Endothelial cell of umbilical vein (primary cell): ENCODE data around the gene KCNJ6. TPM values are rescaled to one million over a fixed set of nuclear protein-coding genes. Genes with fewer than 3 reads are reported as not detected.

Experiments
- BruUV-seq: library from RNA; stranded (reverse); fragments of 400-500 nt; replicated peaks from 2 replicates; lab custom pipeline; 2021; lab: Mats Ljungman, UMichigan
- CTCF ChIA-PET: fragments of 300-600, 350-600 bp; sonication (Branson Sonifier 250); formaldehyde crosslinking; loops from one replicate; lab custom pipeline; 2021; ENCODE audit warnings: antibody characterized with exemption, inconsistent platforms; lab: Charles Lee
- POLR2A ChIA-PET: fragments of 300-600, 350-600 bp; sonication (Branson Sonifier 250); formaldehyde crosslinking; loops from one replicate; lab custom pipeline; 2021; ENCODE audit warnings: antibody characterized with exemption, inconsistent platforms; lab: Charles Lee
- DNase-seq: peaks from one replicate; pipeline ENCODE4 v3.0.0-alpha.2; 2011; ENCODE audit warnings: low read depth, low spot score
- FAIRE-seq: peaks from 2 replicates; lab custom pipeline; 2011; peaks lifted over from hg19 to GRCh38; lab: Jason Lieb, UNC
- H2AFZ ChIP-seq: 2 replicates; pipeline ENCODE4 v1.6.0; 2012; ENCODE audit warnings: low read depth, low read length, control low read depth, inconsistent platforms
- H3K27ac ChIP-seq: 2 replicates; pipeline ENCODE4 v1.5.1; 2011; ENCODE audit warnings: low read depth, mild to moderate bottlenecking, control low read depth, low read length, moderate library complexity; ENCODE audit not compliant: insufficient read depth
- H3K27me3 ChIP-seq, 2 experiments: 2 replicates each; pipeline versions ENCODE4 v1.6.0 to v1.6.1; 2011; ENCODE audit warnings: low read length in 2 of 2, mixed read lengths in 1 of 2; ENCODE audit not compliant: control insufficient read depth in 2 of 2, insufficient read depth in 2 of 2
- H3K36me3 ChIP-seq, 2 experiments: 2 replicates in 1 of 2; 3 replicates in 1 of 2; pipeline ENCODE4 v1.5.1; 2011; ENCODE audit warnings: low read length in 2 of 2, mild to moderate bottlenecking in 1 of 2, moderate library complexity in 1 of 2; ENCODE audit not compliant: control insufficient read depth in 2 of 2, insufficient read depth in 2 of 2; ENCODE audit errors: extremely low read depth in 1 of 2
- H3K4me1 ChIP-seq: 3 replicates; pipeline ENCODE4 v1.5.1; 2011; ENCODE audit warnings: mild to moderate bottlenecking, low read length; ENCODE audit not compliant: control insufficient read depth, insufficient read depth; ENCODE audit errors: extremely low read depth
- H3K4me2 ChIP-seq: 2 replicates; pipeline ENCODE4 v1.6.1; 2011; ENCODE audit warnings: low read length, control low read depth, mixed read lengths; ENCODE audit not compliant: insufficient read depth
- H3K4me3 ChIP-seq, 3 experiments: fragments of 200-600 bp in 1 of 3; sonication (generic), shearing (Covaris generic) in 1 of 3; replicated peaks in 1 of 3; 2 replicates each; pipeline ENCODE4 v1.5.1; 2011 to 2016; ENCODE audit warnings: control low read depth in 3 of 3, low read length in 3 of 3, mild to moderate bottlenecking in 2 of 3, inconsistent platforms in 1 of 3, low read depth in 1 of 3, moderate library complexity in 1 of 3; ENCODE audit not compliant: insufficient read depth in 1 of 3
- H3K79me2 ChIP-seq: 2 replicates; pipeline ENCODE4 v1.6.0; 2012; ENCODE audit warnings: low read length, inconsistent platforms; ENCODE audit not compliant: control insufficient read depth, insufficient read depth
- H3K9ac ChIP-seq: replicated peaks from 2 replicates; pipeline ENCODE3; 2011; ENCODE audit warnings: low read length, control low read depth; ENCODE audit not compliant: insufficient read depth; ENCODE audit errors: extremely low read depth
- H3K9me1 ChIP-seq: replicated peaks from 3 replicates; pipeline ENCODE4 v1.6.0; 2011; ENCODE audit warnings: mild to moderate bottlenecking, low read length; ENCODE audit not compliant: control insufficient read depth, insufficient read depth; ENCODE audit errors: extremely low read depth
- H3K9me3 ChIP-seq: replicated peaks from 2 replicates; pipeline ENCODE4 v1.5.1; 2012; ENCODE audit warnings: low read length, inconsistent platforms; ENCODE audit not compliant: control insufficient read depth, insufficient read depth
- H4K20me1 ChIP-seq: replicated peaks from 2 replicates; pipeline ENCODE3; 2011; ENCODE audit warnings: mild to moderate bottlenecking, low read length; ENCODE audit not compliant: control insufficient read depth, insufficient read depth; ENCODE audit errors: extremely low read depth
- FOS ChIP-seq: IDR thresholded peaks from 2 replicates; pipeline ENCODE4 v1.6.1; 2011; ENCODE audit warnings: mild to moderate bottlenecking, low read length, moderate library complexity, borderline replicate concordance; ENCODE audit not compliant: insufficient read depth
- GATA2 ChIP-seq: IDR thresholded peaks from 2 replicates; pipeline ENCODE4 v1.7.0; 2011; ENCODE audit warnings: low read depth, mild to moderate bottlenecking, moderate library complexity, mixed read lengths, low read length; ENCODE audit not compliant: insufficient read length, insufficient read depth
- JUN ChIP-seq: IDR thresholded peaks from 2 replicates; pipeline ENCODE4 v1.6.1; 2011; ENCODE audit warnings: borderline replicate concordance, low read depth; ENCODE audit not compliant: insufficient read length, insufficient read depth
- MYC ChIP-seq: IDR thresholded peaks from one replicate; pipeline ENCODE4 v1.6.1; 2011; ENCODE audit warnings: mild to moderate bottlenecking, low read depth, low read length
- dilution Hi-C: fragments of 300-500 bp; cut with MboI; formaldehyde crosslinking; loops from one replicate; pipeline ENCODE4 v1.15.0; 2019; ENCODE audit warnings: low sequenced_read_pairs; ENCODE audit not compliant: extremely low pct_ligation_motif_present
- intact Hi-C: fragments of 100-400 bp; cut with micrococcal nuclease; formaldehyde crosslinking; loops from one replicate; pipeline ENCODE4 v1.10.0; 2022
- polyA plus RNA-seq, 4 experiments: library from polyadenylated mRNA; depleted of rRNA in 3 of 4; stranded (reverse) in 3 of 4; unstranded in 1 of 4; fragments of >200 nt; gene quantifications; 2 replicates each; pipeline versions ENCODE4 v1.2.1 to v1.2.3, GENCODE V29; 2011 to 2012; ENCODE audit warnings: missing spikeins in 1 of 4
- total RNA-seq: library from RNA; stranded (reverse); gene quantifications from 2 replicates; pipeline ENCODE4 v1.2.3, GENCODE V29; 2021
- TF ChIP-seq, protein P1 (sequence below), 2 donors: IDR thresholded peaks; 1 replicate in 1 of 2; 2 replicates in 1 of 2; pipeline ENCODE4 v1.5.1; 2011; ENCODE audit warnings: low read length in 2 of 2, mild to moderate bottlenecking in 2 of 2, moderate library complexity in 2 of 2, control low read depth in 1 of 2, inconsistent platforms in 1 of 2, low read depth in 1 of 2; ENCODE audit not compliant: insufficient read depth in 1 of 2; ENCODE audit errors: extremely low read depth in 1 of 2
- TF ChIP-seq, protein P2 (sequence below): IDR thresholded peaks from 2 replicates; pipeline ENCODE4 v1.6.1; 2011; ENCODE audit not compliant: insufficient read depth, insufficient read length

Gene KCNJ6
- total and polyA plus RNA-seq, 2 donors (not counting 3 experiments of a cell fraction or from before 2014, with no cell fraction given), result not detected

DNA sequence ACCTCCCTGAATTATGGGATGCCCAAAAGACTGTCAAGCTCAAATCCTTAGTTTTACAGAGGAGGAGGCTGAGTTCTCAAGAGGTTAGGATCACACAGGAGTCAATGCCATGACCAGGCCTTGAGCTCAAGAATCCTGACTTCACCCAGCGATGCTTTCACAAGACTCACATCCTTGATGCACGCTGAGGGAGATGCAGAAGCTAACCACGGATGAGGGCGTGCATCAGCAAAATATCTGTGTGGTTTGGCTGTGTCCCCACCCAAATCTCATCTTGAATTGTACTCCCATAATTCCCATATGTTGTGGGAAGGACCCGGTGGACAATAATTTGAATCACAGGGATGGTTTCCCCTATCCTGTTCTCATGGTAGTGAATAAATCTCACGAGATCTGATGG lies 133.2 kb downstream of the KCNJ6 start:
- no peak overlapping the region for H3K9ac ChIP-seq
- no TSS peak for BruUV-seq
- no peak for FAIRE-seq

More for the DNA sequence above, 133.2 kb downstream of the KCNJ6 start:
- H3K27ac ChIP-seq, result no peak overlapping the region
- POLR2A ChIA-PET, result no interaction called here
- no peaks in the 10 kb centered on the region for H3K9me3 ChIP-seq
- H3K9me1 ChIP-seq, result no peaks in the 10 kb centered on the region
- H3K79me2 ChIP-seq, result no peaks in the 10 kb centered on the region
- H4K20me1 ChIP-seq, result no peaks in the 10 kb centered on the region
- intact Hi-C loops, result no loop called here
- CTCF ChIA-PET, result interaction anchor here (1.3 kb wide), 1 partner anchor 10 kb away, joined by 3 read pairs; no protein-coding TSS in a partner anchor
- H3K4me3 ChIP-seq, result no peak overlapping the region
- dilution Hi-C loops, result no loop called here
- no peak overlapping the region for H2AFZ ChIP-seq
- no peaks in the 10 kb centered on the region for H3K27me3 ChIP-seq
- H3K36me3 ChIP-seq, result no peaks in the 10 kb centered on the region
- H3K4me2 ChIP-seq, result no peak overlapping the region
- TF ChIP-seq FOS, result no peak
- no peak for TF ChIP-seq GATA2
- TF ChIP-seq MYC, result no peak
- TF ChIP-seq, protein P1, sequence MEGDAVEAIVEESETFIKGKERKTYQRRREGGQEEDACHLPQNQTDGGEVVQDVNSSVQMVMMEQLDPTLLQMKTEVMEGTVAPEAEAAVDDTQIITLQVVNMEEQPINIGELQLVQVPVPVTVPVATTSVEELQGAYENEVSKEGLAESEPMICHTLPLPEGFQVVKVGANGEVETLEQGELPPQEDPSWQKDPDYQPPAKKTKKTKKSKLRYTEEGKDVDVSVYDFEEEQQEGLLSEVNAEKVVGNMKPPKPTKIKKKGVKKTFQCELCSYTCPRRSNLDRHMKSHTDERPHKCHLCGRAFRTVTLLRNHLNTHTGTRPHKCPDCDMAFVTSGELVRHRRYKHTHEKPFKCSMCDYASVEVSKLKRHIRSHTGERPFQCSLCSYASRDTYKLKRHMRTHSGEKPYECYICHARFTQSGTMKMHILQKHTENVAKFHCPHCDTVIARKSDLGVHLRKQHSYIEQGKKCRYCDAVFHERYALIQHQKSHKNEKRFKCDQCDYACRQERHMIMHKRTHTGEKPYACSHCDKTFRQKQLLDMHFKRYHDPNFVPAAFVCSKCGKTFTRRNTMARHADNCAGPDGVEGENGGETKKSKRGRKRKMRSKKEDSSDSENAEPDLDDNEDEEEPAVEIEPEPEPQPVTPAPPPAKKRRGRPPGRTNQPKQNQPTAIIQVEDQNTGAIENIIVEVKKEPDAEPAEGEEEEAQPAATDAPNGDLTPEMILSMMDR (IDR thresholded peaks at IDR 0.05; ENCODE audit: extremely low read depth in 1 of 2, insufficient read depth in 1 of 2, low read depth in 1 of 2, low read length in 2 of 2), result no peak
- no peak for TF ChIP-seq JUN
- TF ChIP-seq, protein P2, sequence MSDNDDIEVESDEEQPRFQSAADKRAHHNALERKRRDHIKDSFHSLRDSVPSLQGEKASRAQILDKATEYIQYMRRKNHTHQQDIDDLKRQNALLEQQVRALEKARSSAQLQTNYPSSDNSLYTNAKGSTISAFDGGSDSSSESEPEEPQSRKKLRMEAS, result no peak
- H3K4me1 ChIP-seq, result peaks cover 9% of the 10 kb centered on the region
- DNase-seq, result no peak
